VCaP (cell line): Measurements from ENCODE around the gene MMD2.
A peak's percentile ranks its signal among the peaks of the same experiment; 100 is the strongest.

ENCODE experiments used
- H3K27ac ChIP-seq: fragments of 450-650 bp; 2 replicates; pipeline ENCODE4 v1.5.1; 2017
- CTCF ChIP-seq: fragments of 450-650 bp; conservative IDR thresholded peaks from 2 replicates; pipeline ENCODE4 v1.5.1; 2017; ENCODE audit warnings: mild to moderate bottlenecking, moderate library complexity

The MMD2 gene

GRCh38 chr7:4857189-4857588 is 101.8 kb downstream of the MMD2 start:
- TF ChIP-seq CTCF, result no peak
- H3K27ac ChIP-seq, result peak overlapping the region; percentile 14; the same call in 1 of the 2 replicates

DNA sequence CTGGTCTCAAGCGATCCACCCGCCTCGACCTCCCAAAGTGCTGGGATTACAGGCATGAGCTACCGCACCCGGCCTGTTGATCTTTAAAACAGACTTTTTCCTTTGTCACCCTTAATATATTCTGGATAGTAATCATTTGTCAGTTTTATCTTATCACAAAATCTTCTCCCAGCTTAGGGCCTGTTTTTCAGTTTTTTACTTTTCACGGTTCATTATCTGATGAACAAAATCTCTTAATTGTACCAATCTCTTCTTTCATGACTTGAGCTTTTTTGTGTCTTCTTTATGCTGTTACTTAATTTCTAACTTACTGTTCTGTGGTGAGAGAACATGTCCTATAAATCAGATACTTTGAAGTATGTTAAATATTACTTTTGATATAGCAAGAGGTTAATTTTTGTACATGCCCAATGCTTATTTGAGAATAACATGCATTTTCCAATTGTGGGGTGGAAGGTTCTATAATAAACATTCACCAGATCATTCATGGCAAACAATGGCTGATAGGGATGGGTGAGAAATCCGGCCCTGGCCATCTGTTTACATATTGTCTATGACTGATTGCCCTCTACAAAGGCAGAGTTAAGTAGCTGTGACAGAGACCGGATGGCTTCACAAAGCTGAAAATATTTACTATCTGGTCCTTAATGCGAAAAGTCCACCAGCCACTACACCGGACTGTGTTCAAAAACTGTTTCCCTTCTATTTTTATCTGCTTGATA is 102.5 kb downstream of the MMD2 start:
- no peak for TF ChIP-seq CTCF
- no peak overlapping the region for H3K27ac ChIP-seq
